Epithelial cell of esophagus (primary cell): Measurements from ENCODE around the gene SEZ6.

Source experiments
- DNase-seq: peaks from one replicate; pipeline ENCODE4 v3.0.0; 2010; ENCODE audit warnings: low read depth
- H3K4me3 ChIP-seq: 2 replicates; pipeline ENCODE4 v1.5.1; 2011; ENCODE audit warnings: mild to moderate bottlenecking, low read length, control low read depth
- CTCF ChIP-seq: IDR thresholded peaks from 2 replicates; pipeline ENCODE4 v1.5.1; 2011; ENCODE audit warnings: low read depth, mild to moderate bottlenecking, low read length, control low read depth, inconsistent platforms; ENCODE audit not compliant: insufficient read depth; ENCODE audit errors: missing control alignments

Gene SEZ6

GRCh38 chr17:29034510-29034909 lies 28.7 kb upstream of the SEZ6 start:
- no peak overlapping the region for H3K4me3 ChIP-seq
- no peak for DNase-seq
- no peak for TF ChIP-seq CTCF

DNA sequence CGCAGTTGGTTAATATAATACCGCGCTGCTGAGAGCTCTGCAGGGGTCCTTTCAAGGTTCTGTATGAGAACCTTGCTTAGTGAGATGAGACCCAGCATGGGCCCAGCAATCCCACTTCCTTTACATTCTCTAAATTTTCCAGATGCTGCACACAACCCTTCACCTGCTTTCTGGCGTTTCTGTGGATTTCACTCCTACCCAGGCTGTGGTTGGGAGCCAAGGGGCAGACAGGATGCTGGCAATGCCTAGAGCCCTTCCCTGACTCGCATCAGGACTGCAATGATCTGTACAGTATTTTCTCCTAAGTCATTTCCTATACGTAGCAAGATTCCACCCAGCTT lies 27.0 kb upstream of the SEZ6 start:
- no peak for TF ChIP-seq CTCF
- DNase-seq: no peak
- H3K4me3 ChIP-seq: no peak overlapping the region

DNA sequence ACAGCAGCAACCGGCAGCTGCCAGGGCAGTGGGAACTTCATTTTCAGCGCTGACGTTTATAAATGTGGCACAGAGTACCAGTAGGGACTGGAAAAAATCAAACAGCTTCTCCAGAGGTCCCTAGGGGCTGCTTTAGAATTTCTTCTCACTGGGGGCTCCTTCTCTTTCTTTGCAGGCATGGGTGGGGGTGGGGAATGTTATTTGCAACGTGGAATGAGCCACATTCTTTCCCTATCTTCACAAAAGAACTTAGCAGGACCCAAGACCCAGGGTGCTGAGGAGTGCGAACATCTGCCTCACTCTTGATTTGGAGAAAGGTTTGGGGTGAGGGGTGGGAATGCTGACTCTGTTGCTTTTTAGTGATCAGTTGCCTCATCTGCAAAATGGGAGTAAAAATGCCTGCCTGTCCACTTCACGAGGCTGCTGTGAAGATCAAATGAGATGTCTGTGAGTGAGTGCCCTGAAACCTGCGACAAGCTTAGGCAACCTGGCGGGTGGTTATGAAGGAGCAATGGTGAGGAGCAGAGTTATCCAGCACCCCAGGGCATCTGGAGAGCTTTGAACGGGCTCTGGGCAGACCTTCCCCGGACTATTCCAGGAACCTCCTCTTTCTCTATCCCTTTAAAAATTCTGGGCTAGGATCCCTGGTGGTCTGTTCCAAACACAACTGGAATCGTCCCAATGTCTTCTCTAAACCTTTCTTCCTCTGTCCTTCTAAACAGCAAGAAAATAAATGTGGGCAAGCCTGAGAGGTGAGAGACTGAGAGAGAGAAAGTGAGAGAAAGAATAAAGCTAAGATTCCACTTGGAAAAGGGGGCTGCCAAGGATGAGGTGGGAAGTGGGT lies 26.4 kb upstream of the SEZ6 start:
- H3K4me3 ChIP-seq: no peak overlapping the region
- no peak for TF ChIP-seq CTCF
- no peak for DNase-seq

GRCh38 chr17:29031488-29031887 lies 25.7 kb upstream of the SEZ6 start:
- H3K4me3 ChIP-seq: no peak overlapping the region
- DNase-seq: no peak
- TF ChIP-seq CTCF: no peak

DNA sequence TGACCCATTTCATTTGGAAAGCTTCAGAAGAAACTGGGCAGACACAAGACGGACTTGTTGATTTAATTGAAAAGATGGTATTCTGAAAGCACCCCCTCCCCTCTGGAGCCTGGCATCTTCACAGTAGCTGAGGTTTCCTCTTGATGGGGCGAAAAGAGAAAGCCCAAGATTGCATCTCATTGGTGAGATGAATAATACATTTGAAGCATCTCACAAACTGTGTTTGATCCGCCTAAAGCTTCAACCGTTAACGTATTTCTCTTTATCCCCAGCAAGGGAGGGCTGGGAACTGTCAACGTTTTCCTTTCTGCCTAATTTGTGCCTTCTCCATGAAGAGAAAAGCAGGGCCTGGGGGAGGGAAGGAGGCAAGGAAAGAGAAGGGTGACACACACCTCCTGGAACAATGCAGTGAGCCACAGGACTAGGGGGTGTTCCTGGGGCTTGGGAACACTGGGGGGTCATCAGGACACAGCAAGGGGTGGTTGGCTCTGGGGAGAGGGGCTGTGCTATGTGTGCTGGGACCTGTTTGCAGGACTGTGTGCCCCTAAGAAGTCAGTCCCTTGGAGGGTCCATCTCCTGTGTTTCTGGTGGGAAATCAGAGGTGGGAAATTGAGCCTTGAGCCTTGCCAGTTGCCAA lies 18.6 kb upstream of the SEZ6 start:
- DNase-seq: no peak
- no peak overlapping the region for H3K4me3 ChIP-seq
- no peak for TF ChIP-seq CTCF

DNA sequence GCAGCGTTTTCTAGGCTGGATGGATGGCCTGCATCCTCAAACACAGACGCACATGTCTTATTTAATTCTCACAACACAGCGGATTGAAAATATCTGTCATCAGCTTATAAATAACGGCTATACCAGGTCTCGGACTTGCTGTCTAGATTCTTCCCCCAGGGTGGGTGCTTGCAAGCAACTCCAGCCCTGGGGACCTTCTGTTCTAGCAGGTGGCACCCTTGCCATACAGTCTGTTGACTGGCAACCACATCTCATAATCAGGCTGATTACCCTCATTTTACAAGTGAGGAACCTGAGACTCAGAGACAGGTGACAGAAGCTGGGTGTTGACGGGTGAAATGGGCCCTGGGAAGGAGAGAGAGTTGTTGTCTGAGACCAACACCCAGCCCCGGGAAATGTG lies 16.2 kb upstream of the SEZ6 start:
- no peak for DNase-seq
- H3K4me3 ChIP-seq: no peak overlapping the region
- TF ChIP-seq CTCF: no peak

DNA sequence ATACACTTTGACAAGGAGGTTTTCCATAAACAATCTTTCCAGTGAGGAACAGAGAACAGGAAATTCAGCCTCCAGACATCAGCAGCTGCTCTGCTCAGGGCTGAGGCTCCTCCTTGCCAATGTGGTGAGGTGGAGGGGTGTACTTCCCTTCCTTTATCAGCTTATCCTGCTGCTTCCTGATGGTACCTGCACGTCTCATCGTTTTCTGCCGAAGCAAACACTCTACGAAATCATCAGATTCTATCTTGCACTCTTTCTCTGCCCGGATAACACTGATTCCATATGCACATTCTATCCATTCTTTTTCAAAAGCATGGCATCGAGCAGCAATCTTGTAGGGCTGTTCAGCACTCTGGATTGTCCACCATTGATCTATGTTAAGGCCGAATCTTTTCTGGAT lies 15.4 kb upstream of the SEZ6 start:
- H3K4me3 ChIP-seq: no peak overlapping the region
- TF ChIP-seq CTCF: no peak
- no peak for DNase-seq
